Measurements from ENCODE around the gene TOM1.

Gene TOM1

DNA sequence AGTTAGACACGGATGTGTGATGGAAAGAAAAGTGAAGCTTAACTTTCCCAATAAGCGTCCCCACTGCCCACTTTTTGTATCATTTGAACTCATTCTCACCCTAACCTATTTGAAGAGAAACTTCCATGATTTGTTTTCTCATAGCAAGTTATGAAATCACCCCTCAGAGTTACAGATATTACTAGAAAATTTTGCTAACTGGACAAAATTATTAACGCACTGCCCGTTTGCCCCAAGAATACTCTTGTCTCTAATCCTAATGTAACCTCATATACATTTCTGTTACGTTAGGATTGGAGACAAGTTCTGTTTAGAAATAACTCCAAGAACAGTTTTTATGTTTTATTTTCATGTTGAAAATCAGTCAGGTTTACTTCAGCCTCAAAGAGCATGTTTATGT is 25.5 kb downstream of the TOM1 start:
- DNase-seq, result no peak

- no peak for DNase-seq
These were observed 27.3 kb downstream of the TOM1 start for GRCh38 chr22:35326854-35327562.

DNA sequence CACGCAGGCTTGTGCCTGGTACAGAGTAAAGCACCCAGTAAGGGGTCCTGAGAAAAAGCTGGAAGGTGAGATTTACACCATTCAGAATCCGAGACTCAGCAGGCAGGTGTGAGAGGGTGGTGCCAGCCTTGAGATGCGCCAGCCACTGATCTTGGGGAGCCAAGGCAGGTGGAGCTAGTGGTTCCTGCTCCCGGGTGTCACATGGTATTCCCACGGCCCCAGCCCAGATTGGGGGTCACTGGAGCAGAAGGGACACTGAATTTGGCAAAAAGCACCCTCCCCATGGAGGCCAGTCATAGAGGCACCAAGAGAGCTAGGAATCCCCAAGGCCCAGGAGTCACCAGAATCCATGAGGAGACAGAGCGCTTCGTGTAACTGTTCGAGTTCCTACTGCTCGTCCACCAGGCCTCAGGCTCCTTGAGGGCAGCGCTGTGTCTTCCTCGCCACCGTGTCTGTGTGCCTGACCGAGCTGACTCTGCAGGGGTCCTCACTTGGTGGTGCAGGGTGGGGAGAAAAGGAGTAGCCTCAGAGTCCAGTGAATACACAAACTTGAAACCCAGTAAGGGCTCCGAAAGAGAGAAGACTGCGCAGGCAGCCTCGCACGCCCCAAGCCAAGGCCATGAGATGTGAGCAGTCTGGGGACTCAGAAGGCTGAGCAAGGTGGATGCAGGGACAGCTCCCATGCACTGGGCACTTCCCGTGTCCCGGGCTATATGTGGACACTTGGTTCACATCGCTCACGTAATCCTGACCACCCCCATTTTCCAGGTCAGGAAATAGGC is 28.2 kb downstream of the TOM1 start:
- no peak for DNase-seq

GRCh38 chr22:35328472-35328885 is 28.8 kb downstream of the TOM1 start:
- no peak for DNase-seq

GRCh38 chr22:35329114-35329847 is 29.6 kb downstream of the TOM1 start:
- DNase-seq, result no peak

- peak; percentile 75 for DNase-seq
These were observed 30.7 kb downstream of the TOM1 start for GRCh38 chr22:35330258-35330861.

DNA sequence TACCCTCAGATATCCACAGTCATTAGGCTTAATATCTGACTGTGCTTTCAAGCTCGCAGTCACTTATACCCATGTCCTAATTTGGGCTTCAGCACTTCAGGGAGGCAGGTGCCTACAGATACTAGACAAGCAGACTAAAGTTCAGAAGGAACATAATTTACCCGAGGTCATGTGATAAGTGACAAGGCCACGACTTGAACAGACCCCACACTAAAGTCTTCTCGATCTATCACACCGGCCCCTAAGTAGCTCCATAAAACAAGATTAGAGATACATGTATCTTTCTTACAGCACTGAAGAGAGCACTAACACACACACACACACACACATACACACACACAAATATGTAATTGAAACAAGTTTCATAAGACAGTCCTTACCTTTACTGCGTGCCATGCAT is 32.6 kb downstream of the TOM1 start:
- no peak for DNase-seq

GRCh38 chr22:35333220-35333619 is 33.5 kb downstream of the TOM1 start:
- no peak for DNase-seq

- DNase-seq, result no peak
These were observed 34.3 kb downstream of the TOM1 start for GRCh38 chr22:35334004-35334403.

GRCh38 chr22:35335468-35335867 is 35.8 kb downstream of the TOM1 start:
- DNase-seq, result no peak

- DNase-seq, result no peak
These were observed 36.5 kb downstream of the TOM1 start for GRCh38 chr22:35335936-35336781.

DNA sequence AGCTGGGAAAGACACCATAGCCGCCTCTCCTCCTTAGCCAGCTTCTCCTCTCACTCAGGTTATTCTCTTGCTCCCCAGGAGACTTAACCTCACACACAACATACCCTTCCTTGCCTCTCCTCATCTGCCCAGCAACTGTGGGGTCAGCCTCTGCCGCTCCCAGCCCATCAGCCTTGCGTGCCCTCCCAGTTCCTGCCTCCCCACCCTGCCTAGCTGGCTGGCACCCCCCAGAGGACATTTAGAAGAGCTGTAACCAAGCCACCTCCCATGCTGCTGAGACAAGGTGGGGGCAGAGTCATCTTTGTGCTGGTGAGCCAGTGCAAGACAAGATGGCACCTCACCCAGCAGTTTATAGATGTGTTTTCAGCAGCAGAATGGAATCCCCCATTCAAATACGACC is 38.2 kb downstream of the TOM1 start:
- DNase-seq, result no peak

DNA sequence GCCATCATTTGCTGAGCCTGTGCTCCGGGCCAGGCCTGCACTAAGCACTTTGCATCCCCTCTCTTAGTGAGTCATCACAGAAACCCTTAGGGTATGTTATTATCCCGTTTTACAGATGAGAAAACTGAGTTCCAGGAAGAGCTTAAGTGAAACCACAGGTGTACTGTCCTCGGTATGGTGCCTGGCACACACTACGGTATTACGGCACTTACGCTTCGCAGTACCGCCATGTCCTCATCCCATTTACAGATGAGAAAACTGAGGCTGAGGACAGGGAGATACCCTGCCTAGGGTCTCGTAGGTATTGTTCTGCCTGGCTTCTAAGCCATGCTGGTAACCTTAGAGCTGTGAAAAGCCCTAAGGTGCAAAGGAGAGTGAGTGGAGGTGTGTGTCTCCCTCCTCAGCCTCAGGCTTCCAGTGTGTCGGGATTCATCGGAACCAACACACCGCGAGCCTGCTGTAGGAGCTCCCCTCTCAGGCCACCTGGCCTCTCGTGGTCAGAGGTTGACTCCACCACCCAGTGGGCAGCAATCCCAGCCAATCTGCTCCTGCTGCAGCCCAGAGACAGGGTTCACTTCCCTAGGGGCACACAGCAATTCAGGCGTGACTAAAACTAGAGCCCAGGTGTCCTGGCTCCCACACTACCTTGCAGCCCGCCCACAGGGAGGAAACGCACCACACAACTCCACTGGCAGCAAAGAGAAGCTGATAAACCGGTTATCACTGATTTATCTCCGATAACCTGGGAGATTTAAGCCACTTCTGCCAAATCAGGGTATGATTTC is 41.6 kb downstream of the TOM1 start:
- no peak for DNase-seq

DNA sequence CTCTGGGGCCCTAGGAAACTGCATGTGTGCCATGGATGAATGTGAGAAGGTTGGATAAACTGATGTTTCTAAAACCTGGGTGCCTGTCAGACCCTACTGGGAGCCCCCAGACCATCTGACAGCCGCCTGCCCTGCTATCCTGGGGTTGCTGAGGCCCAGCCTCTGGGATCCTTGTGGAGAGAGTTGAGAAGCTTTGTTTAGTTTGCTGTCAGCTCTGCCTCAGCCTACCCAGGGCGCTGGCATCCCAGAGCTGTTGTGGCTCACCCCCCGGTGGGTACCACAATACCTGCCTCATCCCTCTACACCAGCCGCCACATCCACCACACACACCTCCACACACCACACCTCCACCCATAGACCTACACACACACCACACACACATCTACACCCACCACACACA is 42.7 kb downstream of the TOM1 start:
- DNase-seq, result no peak

GRCh38 chr22:35343664-35344550 is 44.2 kb downstream of the TOM1 start:
- DNase-seq, result no peak

DNA sequence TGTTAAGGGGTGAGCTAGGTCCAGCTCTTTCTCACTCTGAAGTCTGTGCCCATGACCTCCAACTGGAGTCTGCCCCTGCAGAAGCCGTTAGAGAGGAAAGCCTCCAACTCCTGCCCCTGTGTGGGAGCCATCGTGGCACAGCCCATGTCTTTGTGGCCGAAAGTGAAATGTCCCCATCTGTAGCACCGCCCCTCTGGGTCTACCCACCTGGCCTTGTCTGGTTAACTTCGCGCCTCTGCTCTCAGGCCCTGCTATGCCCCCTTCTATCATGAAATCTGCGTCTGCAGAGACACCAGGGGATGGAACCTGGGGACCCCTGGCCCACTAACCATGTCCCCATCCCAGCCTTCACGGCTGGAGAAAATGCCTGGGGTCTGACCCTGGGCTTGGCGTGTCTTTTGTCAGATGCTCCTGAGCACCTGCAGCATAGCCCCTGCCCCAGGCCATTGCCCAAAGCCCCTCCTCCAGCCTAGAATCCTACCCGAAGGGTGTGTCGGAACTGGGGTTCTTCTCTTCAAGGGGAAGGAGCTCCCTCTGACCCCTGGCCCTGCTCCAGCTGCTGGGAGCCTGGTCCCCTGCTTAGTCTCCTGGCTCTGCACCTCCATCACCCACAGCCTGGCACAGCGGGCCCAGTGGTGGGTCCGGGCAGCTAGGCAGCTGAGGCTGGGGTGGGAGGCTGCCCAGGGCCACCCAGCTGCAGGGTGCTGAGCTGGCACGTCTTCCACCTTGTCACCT is 45.4 kb downstream of the TOM1 start:
- no peak for DNase-seq

GRCh38 chr22:35345808-35346505 is 46.3 kb downstream of the TOM1 start:
- DNase-seq, result no peak

DNA sequence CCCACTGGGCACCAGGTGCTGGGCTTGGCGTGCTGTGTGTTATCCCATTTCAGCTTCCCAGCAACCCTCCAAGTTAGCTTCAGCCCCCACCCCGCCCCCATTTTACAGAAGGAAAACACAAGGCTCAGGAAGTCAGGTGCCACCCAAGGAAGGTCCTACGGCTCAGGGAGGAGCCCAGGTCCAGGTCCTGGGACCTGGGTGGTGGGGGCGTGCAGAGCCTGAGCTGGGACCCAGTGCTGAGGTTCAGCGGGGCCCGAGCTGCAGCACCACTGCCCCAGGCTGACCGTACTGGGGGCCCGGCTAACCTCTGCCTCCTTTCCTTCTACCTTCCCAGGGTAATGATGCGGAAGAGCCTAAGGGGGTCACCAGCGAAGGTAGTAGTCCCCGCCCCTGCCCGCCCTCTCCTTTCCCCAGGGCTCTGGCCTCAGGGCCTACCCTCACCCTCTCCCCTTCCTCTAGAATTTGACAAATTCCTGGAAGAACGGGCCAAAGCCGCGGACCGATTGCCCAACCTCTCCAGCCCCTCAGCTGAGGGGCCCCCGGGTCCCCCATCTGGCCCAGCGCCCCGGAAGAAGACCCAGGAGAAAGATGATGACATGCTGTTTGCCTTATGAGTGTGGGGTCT is 47.0 kb downstream of the TOM1 start:
- DNase-seq, result no peak

Data from fibroblast of skin of back (primary cell).